GM18909 (cell line): ENCODE results near the gene PEX3.

Experiments
- ATAC-seq: cut with Tn5 transposase; IDR thresholded peaks from one replicate; pipeline ENCODE4 v1.9.1; 2021; ENCODE audit warnings: mild to moderate bottlenecking; ENCODE audit not compliant: unreplicated experiment, poor library complexity

PEX3 gene

DNA sequence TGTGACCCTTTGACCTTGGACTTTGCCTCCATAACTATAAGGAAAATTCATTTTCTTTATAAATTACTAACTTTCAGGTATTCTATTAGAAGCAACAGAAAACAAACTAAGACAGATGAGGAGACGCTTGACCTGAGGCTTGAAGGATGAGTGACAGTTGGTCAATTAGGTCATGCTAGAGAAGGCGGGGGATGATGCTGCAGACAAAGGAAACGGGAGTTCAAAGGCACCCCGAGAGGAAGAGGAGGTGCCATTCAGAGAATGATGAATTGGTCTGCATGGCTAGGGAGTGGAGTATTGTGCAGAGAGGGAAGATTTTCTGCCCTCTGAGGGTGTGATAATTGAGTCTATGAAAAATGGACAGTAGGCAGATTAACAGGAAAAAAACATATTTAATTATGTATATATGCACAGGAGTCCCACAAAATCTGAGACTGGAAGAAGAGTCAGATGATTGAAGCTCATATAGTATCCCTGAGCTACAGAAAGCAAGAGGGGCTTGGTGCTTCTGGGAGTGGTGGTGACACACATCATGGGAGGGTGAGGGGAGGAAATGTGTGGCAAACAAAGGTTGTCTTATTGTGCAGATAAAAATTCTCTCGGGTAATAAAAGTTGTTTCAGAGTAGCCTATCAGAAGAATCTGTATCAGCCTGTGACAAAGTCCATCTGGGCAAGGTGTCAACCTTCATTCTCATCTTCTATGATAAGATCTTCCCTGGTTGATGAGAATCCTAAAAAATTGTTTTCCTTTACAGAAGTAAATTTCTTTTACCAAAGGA, 81.3 kb downstream of the PEX3 start:
- ATAC-seq: no peak

DNA sequence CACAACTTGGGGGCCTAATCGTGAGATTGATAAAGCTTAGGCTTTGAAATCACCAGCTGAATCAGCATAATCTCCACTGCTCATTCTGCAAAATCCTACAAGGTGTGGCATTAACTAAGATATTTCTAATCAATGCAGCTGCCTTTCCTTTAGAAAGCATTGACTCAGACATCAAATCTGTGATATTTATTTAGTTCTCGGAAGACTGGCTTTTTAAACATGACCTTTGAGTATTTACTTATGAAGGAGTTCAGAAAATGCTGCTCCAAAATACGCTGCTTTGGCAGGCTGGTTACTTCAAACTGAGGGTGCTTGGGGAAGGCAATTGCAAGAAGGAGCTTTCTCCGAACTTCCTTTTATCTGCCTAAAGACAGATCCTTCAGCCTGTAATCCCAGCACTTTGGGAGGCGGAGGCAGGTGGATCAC, 84.6 kb downstream of the PEX3 start:
- ATAC-seq: no peak

- ATAC-seq: peak; percentile 69
Observed at GRCh38 chr6:143536461-143536865, 85.9 kb downstream of the PEX3 start.

- peak; percentile 66 for ATAC-seq
Observed at GRCh38 chr6:143536866-143537691, 86.5 kb downstream of the PEX3 start.

- ATAC-seq: no peak
Observed at GRCh38 chr6:143538374-143538773, 87.8 kb downstream of the PEX3 start.

- no peak for ATAC-seq
Observed at GRCh38 chr6:143539106-143539505, 88.5 kb downstream of the PEX3 start.

DNA sequence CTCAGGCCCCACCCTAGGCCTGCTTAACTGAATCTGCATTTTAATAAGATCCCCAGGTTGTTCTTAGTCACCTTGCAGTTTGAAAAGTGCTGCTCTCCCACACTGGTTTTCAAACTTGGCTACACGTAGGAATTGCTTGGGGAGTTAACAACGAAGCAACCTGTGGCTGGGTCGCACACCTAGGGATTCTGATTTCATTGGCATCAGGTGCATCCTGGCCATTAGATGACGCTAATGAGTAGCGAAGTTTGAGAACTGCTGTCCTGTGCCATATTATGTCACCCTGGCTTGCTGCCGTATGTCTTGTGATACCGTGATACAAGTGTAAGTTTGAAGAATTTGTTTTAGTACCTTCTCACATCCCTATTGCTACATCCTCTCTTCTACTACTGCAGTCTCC, 89.1 kb downstream of the PEX3 start:
- no peak for ATAC-seq

- ATAC-seq: no peak
Observed at GRCh38 chr6:143540192-143540591, 89.6 kb downstream of the PEX3 start.
